SJSA1 (cell line): ENCODE measurements around the gene MASP1. TPM values are rescaled to one million over a fixed set of nuclear protein-coding genes. Genes with fewer than 3 reads are reported as not detected.
A peak's percentile ranks its signal among the peaks of the same experiment; 100 is the strongest.

Experiments
- DNase-seq, 2 experiments: peaks; one replicate each; pipeline ENCODE4 v3.0.0-alpha.2; 2015 to 2020; ENCODE audit warnings: low spot score in 2 of 2, low read depth in 1 of 2
- H3K27ac ChIP-seq: fragments of 250-450 bp; sonication (Bioruptor Pico); 2 replicates; pipeline ENCODE4 v1.5.1; 2020; ENCODE audit warnings: mild to moderate bottlenecking, moderate library complexity
- H3K27me3 ChIP-seq: fragments of 250-450 bp; sonication (Bioruptor Pico); replicated peaks from 2 replicates; pipeline ENCODE4 v1.5.1; 2020; ENCODE audit warnings: mild to moderate bottlenecking, moderate library complexity
- H3K36me3 ChIP-seq: fragments of 250-450 bp; sonication (Bioruptor Pico); 2 replicates; pipeline ENCODE4 v1.5.1; 2020; ENCODE audit warnings: mild to moderate bottlenecking
- H3K4me1 ChIP-seq: fragments of 250-450 bp; sonication (Bioruptor Pico); replicated peaks from 2 replicates; pipeline ENCODE4 v1.6.1; 2021; ENCODE audit warnings: mild to moderate bottlenecking
- H3K4me3 ChIP-seq: fragments of 250-450 bp; sonication (Bioruptor Pico); 2 replicates; pipeline ENCODE4 v1.5.1; 2020; ENCODE audit warnings: mild to moderate bottlenecking
- H3K9me3 ChIP-seq: fragments of 250-450 bp; sonication (Bioruptor Pico); replicated peaks from 2 replicates; pipeline ENCODE4 v1.5.1; 2020; ENCODE audit warnings: mild to moderate bottlenecking
- total RNA-seq: library from RNA; depleted of rRNA; stranded (reverse); fragments of >200 nt; shearing (Covaris generic); gene quantifications from 2 replicates; pipeline ENCODE4 v1.2.3, GENCODE V29; 2014

MASP1 gene
- total RNA-seq, 1 experiment from 2014 or later = 2.3 TPM

DNA sequence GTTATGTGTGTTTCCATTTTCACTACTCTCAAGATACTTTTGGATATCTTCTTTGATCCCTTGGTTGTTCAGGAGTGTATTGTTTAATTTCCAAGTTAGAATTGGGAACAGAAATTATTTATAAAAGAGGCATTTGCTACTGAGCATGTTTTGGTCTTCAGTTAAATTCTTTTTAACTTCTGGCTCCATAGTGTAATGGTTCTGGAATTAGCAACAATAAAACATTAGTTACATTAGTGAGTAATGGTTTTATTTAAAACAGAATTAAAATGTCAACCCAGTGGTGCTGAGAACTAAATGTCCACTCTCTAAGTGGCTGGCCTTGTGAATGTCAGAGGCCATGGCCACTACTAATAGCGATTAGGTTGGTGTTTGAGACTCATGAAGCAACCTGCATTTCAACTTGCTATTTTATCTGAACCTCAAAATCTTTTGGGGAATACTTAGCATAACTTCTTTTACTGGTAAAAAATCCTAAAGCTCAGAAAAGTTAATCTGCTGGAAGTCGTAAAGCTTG lies 19.5 kb upstream of the MASP1 start:
- no peak overlapping the region for H3K27ac ChIP-seq
- H3K4me3 ChIP-seq = no peak overlapping the region
- no peak for DNase-seq
- no peaks in the 10 kb centered on the region for H3K36me3 ChIP-seq
- no peaks in the 10 kb centered on the region for H3K4me1 ChIP-seq
- no peaks in the 10 kb centered on the region for H3K27me3 ChIP-seq
- no peaks in the 10 kb centered on the region for H3K9me3 ChIP-seq

DNA sequence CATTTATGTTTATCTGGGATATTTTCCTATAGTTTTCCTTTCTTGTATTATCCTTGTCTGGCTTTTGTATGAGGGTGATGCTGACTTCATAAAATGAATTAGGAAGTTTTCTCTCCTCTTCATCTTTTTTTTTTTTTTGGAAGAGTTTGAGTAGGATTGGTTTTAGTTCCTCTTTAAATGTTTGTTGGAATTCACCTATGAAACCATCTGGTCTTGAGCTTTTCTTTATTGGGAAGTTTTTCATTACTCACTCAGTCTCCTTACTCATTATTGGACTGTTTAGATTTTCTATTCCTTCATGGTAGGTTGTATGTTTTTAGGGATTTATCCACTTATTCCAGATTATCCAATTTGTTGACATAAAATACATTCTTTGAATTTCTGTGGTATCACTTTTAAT lies 18.7 kb upstream of the MASP1 start:
- Histone ChIP-seq H3K4me3 (no peak overlapping the region), H3K4me1 (no peaks in the 10 kb centered on the region), H3K27ac (no peak overlapping the region), H3K27me3 (no peaks in the 10 kb centered on the region), H3K9me3 (no peaks in the 10 kb centered on the region), H3K36me3 (no peaks in the 10 kb centered on the region)
- DNase-seq = no peak

DNA sequence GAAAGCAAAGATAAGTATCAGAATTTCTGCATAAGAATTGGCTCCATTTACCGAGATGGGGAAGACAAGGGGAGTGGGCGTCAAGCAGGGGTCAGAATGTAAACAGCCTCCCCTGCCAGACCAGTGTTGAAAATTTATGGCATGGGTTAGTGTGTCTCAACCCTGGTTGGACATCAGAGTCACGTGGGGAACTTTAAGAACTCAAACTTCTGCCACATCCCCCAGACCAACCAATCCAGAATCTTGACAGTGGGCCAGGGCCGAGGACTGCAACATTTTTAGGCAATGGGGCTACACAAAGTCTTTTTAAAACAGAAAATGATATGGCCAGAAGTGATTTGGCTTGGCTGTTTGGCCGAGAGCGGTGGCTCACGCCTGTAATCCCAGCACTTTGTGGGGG lies 14.3 kb upstream of the MASP1 start:
- Histone ChIP-seq H3K9me3 (no peaks in the 10 kb centered on the region), H3K27ac (no peak overlapping the region), H3K4me3 (no peak overlapping the region), H3K36me3 (no peaks in the 10 kb centered on the region), H3K27me3 (no peaks in the 10 kb centered on the region), H3K4me1 (no peaks in the 10 kb centered on the region)
- DNase-seq = no peak

DNA sequence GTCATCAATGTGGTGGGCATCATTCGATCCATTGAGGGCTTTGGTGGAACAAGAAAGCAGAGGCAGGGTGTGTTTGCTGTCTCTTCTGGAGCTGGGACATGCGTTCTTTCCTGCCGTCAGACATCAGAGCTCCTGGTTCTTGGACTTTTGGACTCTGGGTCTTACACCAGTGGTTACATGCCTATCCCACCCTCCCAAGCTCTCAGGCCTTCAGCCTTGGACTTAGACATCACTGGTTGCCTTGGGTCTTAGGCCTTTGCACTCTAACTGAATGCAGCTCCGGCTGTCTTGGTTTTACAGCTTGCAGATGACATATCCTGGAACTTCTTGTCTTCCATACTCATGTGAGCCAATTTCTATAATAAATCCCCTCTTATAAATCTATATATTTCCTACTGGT lies 8.1 kb upstream of the MASP1 start:
- Histone ChIP-seq H3K36me3 (no peaks in the 10 kb centered on the region), H3K27me3 (no peaks in the 10 kb centered on the region), H3K4me1 (no peaks in the 10 kb centered on the region), H3K4me3 (no peak overlapping the region), H3K27ac (no peak overlapping the region), H3K9me3 (no peaks in the 10 kb centered on the region)
- DNase-seq = no peak

DNA sequence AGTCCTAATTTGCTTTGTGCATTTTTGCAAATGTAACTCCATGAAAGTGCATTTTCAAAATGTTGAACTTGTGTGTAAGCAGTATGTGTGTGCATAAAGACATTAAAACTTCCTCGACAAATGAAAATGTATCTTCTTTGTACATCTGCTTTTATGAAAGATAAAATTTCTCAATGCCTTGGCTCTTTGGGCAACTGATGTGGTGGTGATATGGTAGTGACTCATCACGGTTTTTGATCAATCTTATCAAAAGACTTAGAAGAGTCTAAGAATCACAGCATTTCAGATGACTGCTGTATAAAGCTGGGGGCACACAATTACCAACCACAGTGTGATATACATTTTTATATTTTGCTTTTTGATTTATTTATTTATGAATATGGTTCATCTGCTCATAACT lies 5.4 kb upstream of the MASP1 start:
- H3K9me3 ChIP-seq = no peaks in the 10 kb centered on the region
- no peaks in the 10 kb centered on the region for H3K27me3 ChIP-seq
- H3K27ac ChIP-seq = no peak overlapping the region
- no peak for DNase-seq
- no peak overlapping the region for H3K4me3 ChIP-seq
- no peaks in the 10 kb centered on the region; the same call in 1 of the 2 replicates for H3K4me1 ChIP-seq
- H3K36me3 ChIP-seq = no peaks in the 10 kb centered on the region

DNA sequence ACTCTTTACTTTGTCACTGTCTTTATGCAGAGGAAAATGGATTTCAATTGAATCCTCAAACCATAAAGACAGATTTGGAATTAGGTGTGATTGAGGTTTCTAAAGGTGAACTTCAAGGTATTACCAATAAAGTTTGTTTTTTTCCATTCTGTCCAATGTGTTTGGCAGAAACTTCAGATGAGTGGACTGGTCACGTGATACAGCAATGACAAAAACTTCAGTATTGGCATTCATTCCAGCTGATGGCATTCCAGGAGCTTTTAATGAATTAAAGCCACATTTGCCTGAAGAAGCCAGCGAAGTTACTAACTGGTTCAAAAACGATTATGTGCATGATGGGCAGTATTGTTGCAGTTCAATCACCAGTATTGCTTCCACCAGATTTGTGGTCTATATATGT lies 4.5 kb upstream of the MASP1 start:
- no peak overlapping the region for H3K27ac ChIP-seq
- no peaks in the 10 kb centered on the region for H3K9me3 ChIP-seq
- no peaks in the 10 kb centered on the region for H3K27me3 ChIP-seq
- H3K36me3 ChIP-seq = no peaks in the 10 kb centered on the region
- H3K4me1 ChIP-seq = peaks cover 7% of the 10 kb centered on the region
- no peak for DNase-seq
- H3K4me3 ChIP-seq = no peak overlapping the region

DNA sequence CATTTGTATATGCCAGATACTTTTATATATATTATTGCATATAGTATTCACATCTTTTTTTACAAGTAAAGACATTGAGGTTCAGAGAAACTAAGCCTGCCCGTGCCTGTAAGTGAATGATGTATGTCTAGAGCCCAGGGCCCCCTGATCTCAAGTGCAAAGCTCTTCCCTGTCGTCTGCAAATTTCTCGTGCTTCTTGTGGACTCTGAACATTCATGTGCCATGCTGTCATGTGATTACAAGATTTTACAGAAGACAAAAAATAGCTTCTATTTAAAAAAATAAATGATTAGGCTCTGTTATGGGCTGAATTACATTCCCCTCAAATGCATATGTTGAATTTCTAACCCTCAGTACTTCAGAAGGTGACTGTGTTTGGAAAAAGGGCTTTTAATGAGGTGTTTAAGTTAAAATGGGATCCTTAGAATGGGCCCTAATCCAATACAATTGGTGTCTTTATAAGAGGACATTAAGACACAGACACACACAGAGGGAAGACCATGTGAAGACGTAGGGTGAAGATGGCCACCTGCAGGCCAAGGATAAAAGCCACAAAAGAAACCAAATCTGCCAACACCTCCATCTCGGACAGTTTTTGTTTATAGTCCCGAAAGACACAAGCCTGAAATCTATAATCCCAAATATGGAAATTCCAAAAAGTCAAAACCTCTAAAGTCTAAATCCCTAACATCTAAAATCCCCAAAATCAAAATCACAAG lies 3.9 kb upstream of the MASP1 start:
- H3K9me3 ChIP-seq = no peaks in the 10 kb centered on the region
- no peak overlapping the region for H3K27ac ChIP-seq
- peaks cover 12% of the 10 kb centered on the region for H3K4me1 ChIP-seq
- no peaks in the 10 kb centered on the region for H3K36me3 ChIP-seq
- H3K27me3 ChIP-seq = no peaks in the 10 kb centered on the region
- no peak for DNase-seq
- no peak overlapping the region for H3K4me3 ChIP-seq

DNA sequence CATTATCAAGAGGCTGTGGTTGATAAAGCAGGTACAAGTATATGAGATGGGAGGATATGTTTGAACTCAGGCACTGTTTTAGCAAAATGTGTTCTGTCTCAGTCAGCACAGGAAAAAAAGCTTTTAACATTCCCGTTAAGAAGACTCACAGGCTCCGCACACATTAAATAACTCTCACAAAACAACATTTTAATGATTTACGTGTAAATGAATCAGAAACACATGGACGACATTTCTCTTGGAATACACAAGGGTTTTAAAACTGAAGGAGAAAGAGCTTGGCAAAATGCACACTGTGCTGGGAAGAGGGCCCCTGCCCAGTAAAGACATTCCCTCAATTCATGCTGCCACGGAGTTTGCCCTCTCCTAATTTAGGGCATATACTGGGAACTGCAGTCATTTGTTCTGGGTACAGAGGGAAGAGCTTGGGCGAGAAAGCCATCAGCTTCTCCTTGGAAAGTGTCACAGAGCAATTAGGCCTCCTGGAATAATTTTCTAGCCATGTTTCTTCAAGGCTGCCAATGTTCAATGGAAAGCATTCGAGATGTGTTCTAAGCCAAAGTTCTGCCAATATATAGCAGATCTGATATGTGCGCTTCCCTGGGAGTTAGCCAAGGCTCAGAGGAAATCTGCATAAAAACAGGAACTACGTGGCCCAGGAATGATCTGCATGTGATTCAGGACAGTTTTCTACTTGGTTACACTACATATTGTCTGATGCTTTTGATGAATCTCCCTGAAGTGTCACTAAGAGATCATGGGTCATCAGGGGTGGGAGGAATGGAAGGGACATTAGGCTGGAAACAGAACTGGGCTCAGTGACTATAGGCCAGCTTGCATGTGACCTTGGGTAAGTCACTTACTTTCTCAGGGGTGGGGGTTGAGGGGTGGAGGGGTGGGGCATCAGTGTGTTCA lies 2.2 kb upstream of the MASP1 start:
- no peaks in the 10 kb centered on the region for H3K27me3 ChIP-seq
- H3K36me3 ChIP-seq = no peaks in the 10 kb centered on the region
- no peak overlapping the region for H3K4me3 ChIP-seq
- peaks cover 13% of the 10 kb centered on the region for H3K4me1 ChIP-seq
- H3K27ac ChIP-seq = no peak overlapping the region
- no peaks in the 10 kb centered on the region for H3K9me3 ChIP-seq
- DNase-seq = no peak

DNA sequence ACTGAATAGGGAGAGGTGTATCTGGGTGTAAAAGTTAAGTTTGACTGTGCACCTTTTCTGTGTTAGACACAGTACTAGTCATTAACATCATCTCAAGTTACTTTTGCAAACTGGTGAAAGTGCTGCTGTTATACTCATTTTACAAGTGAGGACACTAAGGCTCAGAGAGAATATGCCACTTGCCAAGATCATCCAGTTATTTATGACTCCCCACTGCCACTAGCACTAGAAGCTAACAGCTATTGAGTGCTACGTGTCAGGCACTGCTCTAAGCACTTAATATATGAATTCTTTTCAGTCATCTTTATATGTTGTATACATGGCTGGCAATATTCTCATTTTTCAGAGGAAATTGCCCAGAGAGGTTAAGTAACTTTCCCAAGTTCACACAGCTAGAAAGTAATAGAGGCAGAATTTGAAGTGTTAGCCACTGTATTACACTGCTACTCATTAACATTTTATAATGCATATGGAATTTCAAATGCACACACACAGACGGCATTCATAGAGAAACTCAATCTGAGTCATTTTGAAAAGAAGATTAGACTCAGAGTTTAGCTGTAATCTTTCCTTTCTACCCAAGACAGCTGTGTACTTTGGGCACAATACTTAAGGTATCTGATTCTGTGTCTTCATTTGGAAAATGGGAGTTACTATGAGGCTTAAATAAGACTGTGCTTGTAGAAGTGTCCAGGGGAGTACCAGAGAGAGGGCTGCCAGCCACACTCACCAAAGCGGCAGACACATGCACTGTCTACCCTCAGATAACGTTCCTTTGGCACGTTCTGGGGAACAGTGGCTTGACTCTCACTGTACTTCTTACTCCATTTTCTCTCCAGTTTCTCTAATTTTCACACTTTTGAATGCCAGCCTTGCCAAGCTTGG lies 1.3 kb upstream of the MASP1 start:
- no peak for DNase-seq
- H3K27me3 ChIP-seq = no peaks in the 10 kb centered on the region
- H3K4me3 ChIP-seq = no peak overlapping the region
- H3K36me3 ChIP-seq = no peaks in the 10 kb centered on the region
- peaks cover 13% of the 10 kb centered on the region for H3K4me1 ChIP-seq
- no peaks in the 10 kb centered on the region for H3K9me3 ChIP-seq
- no peak overlapping the region for H3K27ac ChIP-seq

DNA sequence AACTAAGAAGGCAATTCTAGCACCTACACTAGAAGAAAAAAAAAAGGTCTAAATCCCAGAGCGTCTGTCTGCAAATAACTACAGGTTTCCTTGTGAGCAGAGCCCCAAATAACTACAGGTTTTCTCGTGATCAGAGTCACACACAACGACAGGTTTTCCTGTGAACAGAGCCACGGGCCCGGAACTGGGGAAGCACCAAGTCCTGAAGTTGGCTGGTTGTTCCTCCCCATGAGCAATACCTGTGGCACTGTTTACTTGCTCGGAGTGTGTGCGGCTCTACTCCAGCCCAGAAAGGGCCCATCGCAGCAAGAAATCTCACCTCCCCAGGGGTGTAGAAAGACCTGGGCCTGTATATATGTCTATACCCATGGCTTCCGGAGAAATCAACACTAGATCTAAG lies 644 bp upstream of the MASP1 start:
- no peak overlapping the region for H3K27ac ChIP-seq
- H3K27me3 ChIP-seq = no peaks in the 10 kb centered on the region
- H3K4me1 ChIP-seq = peaks cover 13% of the 10 kb centered on the region
- H3K36me3 ChIP-seq = no peaks in the 10 kb centered on the region
- H3K4me3 ChIP-seq = no peak overlapping the region
- no peaks in the 10 kb centered on the region for H3K9me3 ChIP-seq
- no peak for DNase-seq

DNA sequence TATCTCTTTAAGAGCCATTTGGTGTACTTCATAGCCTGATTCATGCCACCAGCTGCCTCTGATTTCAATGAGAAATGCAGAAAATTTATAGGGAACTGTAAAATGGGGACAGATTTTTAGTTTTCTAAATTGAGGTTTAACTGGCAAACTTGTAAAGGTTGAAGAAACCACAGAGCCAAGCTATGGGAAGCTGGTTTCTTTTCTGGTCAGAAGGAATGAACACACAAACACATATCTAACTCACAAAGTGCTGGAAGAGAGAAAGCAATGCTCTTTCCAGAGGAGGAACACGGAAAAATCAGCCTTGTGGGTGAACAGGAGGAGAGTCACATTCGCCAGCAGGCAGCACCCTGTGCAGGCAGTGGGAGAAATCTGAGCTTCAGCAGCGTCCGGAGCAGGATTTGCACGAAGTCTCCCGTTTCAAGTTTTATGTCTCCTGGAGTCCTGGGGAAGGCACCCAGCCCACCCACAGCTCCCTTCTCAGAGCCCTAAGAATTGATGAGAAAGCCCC lies 481 bp downstream of the MASP1 start:
- Histone ChIP-seq H3K4me3 (0 out of 2 replicates have a peak overlapping the region, but pooled peaks have one; percentile 6), H3K27ac (peak overlapping the region; percentile 38; the same call in 1 of the 2 replicates), H3K9me3 (no peaks in the 10 kb centered on the region), H3K36me3 (no peaks in the 10 kb centered on the region), H3K27me3 (no peaks in the 10 kb centered on the region), H3K4me1 (peaks cover 13% of the 10 kb centered on the region)
- peak in 1 of 2 experiments; percentile 38 for DNase-seq

DNA sequence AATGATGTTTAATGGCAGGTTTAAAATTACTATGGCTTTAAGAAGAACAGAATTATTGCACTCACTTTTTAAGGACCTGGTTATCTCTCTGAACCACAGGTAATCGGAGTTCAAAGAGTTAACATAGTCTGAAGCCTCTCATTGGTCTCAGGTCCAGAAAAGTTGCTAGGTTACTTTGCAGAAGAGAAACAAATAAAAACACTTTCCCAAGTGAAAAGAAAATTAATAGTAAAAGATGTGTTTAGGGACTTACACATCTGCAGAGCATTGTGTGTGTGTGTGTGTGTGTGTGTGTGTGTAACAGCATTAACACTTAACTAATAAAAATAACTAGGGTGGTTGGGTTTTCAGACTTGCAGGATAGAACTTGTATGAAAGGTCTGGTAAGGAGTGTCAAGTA lies 1.0 kb downstream of the MASP1 start:
- Histone ChIP-seq H3K36me3 (no peaks in the 10 kb centered on the region), H3K27ac (peak overlapping the region; percentile 38; the same call in 1 of the 2 replicates), H3K4me1 (peaks cover 13% of the 10 kb centered on the region), H3K9me3 (no peaks in the 10 kb centered on the region), H3K4me3 (no peak overlapping the region), H3K27me3 (no peaks in the 10 kb centered on the region)
- no peak for DNase-seq

DNA sequence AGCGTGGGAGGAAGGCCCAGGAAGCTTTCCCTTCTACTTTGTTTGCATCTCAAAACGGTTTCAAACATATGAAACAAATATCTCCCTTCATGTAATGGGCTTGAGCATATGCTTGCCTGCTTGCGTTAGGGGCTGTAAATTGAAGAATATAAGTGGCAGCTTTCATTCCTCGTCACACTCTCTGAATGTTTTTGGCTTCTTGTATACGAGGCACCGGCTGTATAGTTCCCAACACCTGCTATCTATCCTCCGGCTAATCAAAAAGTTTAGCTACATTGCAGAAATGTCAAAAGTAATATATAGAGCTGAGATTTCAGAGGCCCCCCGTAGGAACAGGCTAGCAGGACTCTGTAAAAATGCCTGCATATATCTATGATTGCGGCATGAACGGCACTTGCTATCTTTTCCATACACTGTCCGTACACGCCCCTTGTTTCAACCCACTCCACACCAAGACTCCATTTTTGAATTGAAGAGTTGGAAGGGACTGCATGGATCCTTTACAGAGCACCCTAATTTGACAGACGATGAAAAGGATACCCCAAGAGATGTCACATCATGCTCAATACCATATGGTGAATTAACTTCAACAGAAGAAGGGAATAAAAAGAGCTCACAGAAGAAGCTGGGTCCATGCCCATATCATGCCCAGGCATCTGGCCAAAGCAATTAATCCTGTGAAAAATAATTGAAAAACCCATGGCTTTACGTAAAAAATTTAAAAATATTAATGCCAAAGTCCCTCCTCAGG lies 2.5 kb downstream of the MASP1 start:
- Histone ChIP-seq H3K27ac (no peak overlapping the region), H3K36me3 (no peaks in the 10 kb centered on the region), H3K9me3 (no peaks in the 10 kb centered on the region), H3K4me3 (no peak overlapping the region), H3K4me1 (peaks cover 13% of the 10 kb centered on the region), H3K27me3 (no peaks in the 10 kb centered on the region)
- DNase-seq = no peak
